ENCODE data around the gene DISC1. TPM values are rescaled to one million over a fixed set of nuclear protein-coding genes. Genes with fewer than 3 reads are reported as not detected.
A peak's percentile ranks its signal among the peaks of the same experiment; 100 is the strongest.

Gene DISC1
- polyA plus RNA-seq, 3 donors = 5.5 to 14.7 (median 5.8) TPM

- H3K79me2 ChIP-seq (ENCODE audit: insufficient read depth, low read length) = peaks cover 69% of the 10 kb centered on the region
- TF ChIP-seq CTCF (IDR thresholded peaks at IDR 0.05) = no peak
- H3K27me3 Mint-ChIP-seq (ENCODE audit: low read depth in 3 of 3) = peaks cover 0 to 1% (median 0%) of the 10 kb centered on the region in 3 donors
- peak overlapping the region; percentile 47 for H3K4me2 ChIP-seq (replicated peaks; ENCODE audit: extremely low read depth, low read length, poor library complexity, severe bottlenecking)
- H3K4me1 Mint-ChIP-seq = peaks cover 36% of the 10 kb centered on the region
- H3K9me3 Mint-ChIP-seq = peaks cover 0 to 5% (median 0%) of the 10 kb centered on the region in 7 donors
- peak in 2 of 3 donors; percentile 13 to 17 for DNase-seq
- intact Hi-C loops (cut with micrococcal nuclease) = no loop called here
- 0% methylated on average over 1 of the region's 2 CpGs for WGBS (ENCODE audit: insufficient coverage)
- peak overlapping the region; percentile 69 to 85 (median 79) for H3K27ac Mint-ChIP-seq
- H3K36me3 ChIP-seq (replicated peaks in 1 of 2; ENCODE audit: control insufficient read depth in 1 of 2, insufficient read depth in 2 of 2, low read length in 2 of 2) = peaks cover 28 to 68% of the 10 kb centered on the region in 2 donors
- peak overlapping the region; percentile 32 to 71 for H3K4me3 Mint-ChIP-seq
- H3K4me3 ChIP-seq (replicated peaks in 1 of 3; ENCODE audit: low read depth in 2 of 3, low read length in 3 of 3) = peak overlapping the region in 1 of 3 experiments; percentile 25
- peaks cover 68% of the 10 kb centered on the region for H4K20me1 ChIP-seq (ENCODE audit: insufficient read depth, low read length)
- peaks cover 15 to 17% of the 10 kb centered on the region in 2 donors for H3K4me1 ChIP-seq (ENCODE audit: control insufficient read depth in 1 of 2, insufficient read depth in 2 of 2, low read length in 2 of 2)
- H3K27me3 ChIP-seq (ENCODE audit: control insufficient read depth in 2 of 2, insufficient read depth in 2 of 2, low read length in 2 of 2) = no peaks in the 10 kb centered on the region
- no peaks in the 10 kb centered on the region for H3K9me3 ChIP-seq (replicated peaks in 1 of 2; ENCODE audit: control insufficient read depth in 1 of 2, insufficient read depth in 1 of 2, low read length in 2 of 2)
- peak overlapping the region in 1 of 2 donors; percentile 71 for H3K27ac ChIP-seq (ENCODE audit: low read depth in 1 of 2, low read length in 2 of 2)
- peaks cover 61 to 69% of the 10 kb centered on the region in 2 donors for H3K36me3 Mint-ChIP-seq
- no peak overlapping the region for H3K9ac ChIP-seq (ENCODE audit: insufficient read depth, low read length, poor library complexity, severe bottlenecking)
- no peak overlapping the region for H2AFZ ChIP-seq (ENCODE audit: insufficient read depth, low read depth, low read length, poor library complexity, severe bottlenecking)
Observed at GRCh38 chr1:231699784-231700183, 73.2 kb downstream of the DISC1 start.

- Mint-ChIP-seq H3K4me1 (peaks cover 36% of the 10 kb centered on the region), H3K27ac (peak overlapping the region in 1 of 7 donors; percentile 55)
Observed at GRCh38 chr1:231701306-231701705, 74.7 kb downstream of the DISC1 start.

More at GRCh38 chr1:231701306-231701705, 74.7 kb downstream of the DISC1 start:
- no peaks in the 10 kb centered on the region for H3K27me3 ChIP-seq (ENCODE audit: control insufficient read depth in 2 of 2, insufficient read depth in 2 of 2, low read length in 2 of 2)
- H3K4me1 ChIP-seq (ENCODE audit: control insufficient read depth in 1 of 2, insufficient read depth in 2 of 2, low read length in 2 of 2) = peaks cover 14 to 21% of the 10 kb centered on the region in 2 donors
- no peak overlapping the region for H3K4me2 ChIP-seq (replicated peaks; ENCODE audit: extremely low read depth, low read length, poor library complexity, severe bottlenecking)
- Mint-ChIP-seq H3K27me3 (ENCODE audit: low read depth in 3 of 3) (no peaks in the 10 kb centered on the region), H3K9me3 (peaks cover 0 to 5% (median 0%) of the 10 kb centered on the region in 7 donors), H3K36me3 (peaks cover 48 to 61% of the 10 kb centered on the region in 2 donors), H3K4me3 (no peak overlapping the region)
- H2AFZ ChIP-seq (ENCODE audit: insufficient read depth, low read depth, low read length, poor library complexity, severe bottlenecking) = no peak overlapping the region
- H3K27ac ChIP-seq (ENCODE audit: low read depth in 1 of 2, low read length in 2 of 2) = no peak overlapping the region
- peaks cover 17 to 62% of the 10 kb centered on the region in 2 donors for H3K36me3 ChIP-seq (replicated peaks in 1 of 2; ENCODE audit: control insufficient read depth in 1 of 2, insufficient read depth in 2 of 2, low read length in 2 of 2)
- no peak for TF ChIP-seq CTCF (IDR thresholded peaks at IDR 0.05)
- no peaks in the 10 kb centered on the region for H3K9me3 ChIP-seq (replicated peaks in 1 of 2; ENCODE audit: control insufficient read depth in 1 of 2, insufficient read depth in 1 of 2, low read length in 2 of 2)
- DNase-seq = no peak
- peaks cover 59% of the 10 kb centered on the region for H3K79me2 ChIP-seq (ENCODE audit: insufficient read depth, low read length)
- no peak overlapping the region for H3K4me3 ChIP-seq (replicated peaks in 1 of 3; ENCODE audit: low read depth in 2 of 3, low read length in 3 of 3)
- H3K9ac ChIP-seq (ENCODE audit: insufficient read depth, low read length, poor library complexity, severe bottlenecking) = no peak overlapping the region
- intact Hi-C loops (cut with micrococcal nuclease) = no loop called here
- peaks cover 64% of the 10 kb centered on the region for H4K20me1 ChIP-seq (ENCODE audit: insufficient read depth, low read length)

Data from CD14-positive monocyte (primary cell).